H9 (cell line): ENCODE results near the gene PTPRC. TPM values are rescaled to one million over a fixed set of nuclear protein-coding genes. Genes with fewer than 3 reads are reported as not detected.

Experiments
- DNase-seq: peaks from one replicate; pipeline ENCODE4 v3.0.0-alpha.2; 2017
- H2AFZ ChIP-seq: one replicate; pipeline ENCODE4 v1.6.1; 2013; ENCODE audit warnings: mild to moderate bottlenecking, low read length, control low read depth, moderate library complexity
- H2AK5ac ChIP-seq: 2 replicates; pipeline ENCODE4 v1.6.1; 2013; ENCODE audit warnings: low read length, control low read depth, mixed read lengths; ENCODE audit not compliant: insufficient read length
- H2BK120ac ChIP-seq: one replicate; pipeline ENCODE4 v1.6.1; 2013; ENCODE audit warnings: low read depth, mild to moderate bottlenecking, low read length, control low read depth, inconsistent platforms; ENCODE audit not compliant: poor library complexity, severe bottlenecking
- H2BK12ac ChIP-seq: 2 replicates; pipeline ENCODE4 v1.6.1; 2013; ENCODE audit warnings: low read length, control low read depth, mixed read lengths, low read depth; ENCODE audit not compliant: insufficient read length
- H2BK15ac ChIP-seq: 2 replicates; pipeline ENCODE4 v1.6.1; 2013; ENCODE audit warnings: low read depth, low read length, control low read depth
- H2BK20ac ChIP-seq: one replicate; pipeline ENCODE4 v1.6.1; 2013; ENCODE audit warnings: low read depth, mild to moderate bottlenecking, low read length, control low read depth, inconsistent platforms; ENCODE audit not compliant: poor library complexity, severe bottlenecking
- H2BK5ac ChIP-seq: 2 replicates; pipeline ENCODE4 v1.6.1; 2013; ENCODE audit warnings: low read length, control low read depth, mixed read lengths; ENCODE audit not compliant: insufficient read length
- H3K14ac ChIP-seq: 2 replicates; pipeline ENCODE4 v1.6.1; 2013; ENCODE audit warnings: low read length, control low read depth; ENCODE audit not compliant: insufficient read depth
- H3K18ac ChIP-seq: 2 replicates; pipeline ENCODE4 v1.6.1; 2013; ENCODE audit warnings: low read depth, mild to moderate bottlenecking, mixed read lengths, low read length, control low read depth; ENCODE audit not compliant: insufficient read length
- H3K23ac ChIP-seq: 2 replicates; pipeline ENCODE4 v1.6.1; 2013; ENCODE audit warnings: low read length, control low read depth, mixed read lengths, low read depth; ENCODE audit not compliant: insufficient read length
- H3K23me2 ChIP-seq: 2 replicates; pipeline ENCODE4 v1.6.1; 2013; ENCODE audit warnings: low read depth, mild to moderate bottlenecking, mixed read lengths, low read length, control low read depth; ENCODE audit not compliant: insufficient read length, poor library complexity, severe bottlenecking
- H3K27ac ChIP-seq: 2 replicates; pipeline ENCODE4 v1.5.1; 2013; ENCODE audit warnings: low read length, control low read depth, mixed read lengths, low read depth; ENCODE audit not compliant: insufficient read length
- H3K27me3 ChIP-seq: 2 replicates; pipeline ENCODE4 v1.6.1; 2013; ENCODE audit warnings: low read length, control low read depth, inconsistent platforms; ENCODE audit not compliant: insufficient read depth
- H3K4ac ChIP-seq: 2 replicates; pipeline ENCODE4 v1.6.1; 2013; ENCODE audit warnings: low read depth, mild to moderate bottlenecking, control low read depth, inconsistent platforms, low read length, moderate library complexity
- H3K4me1 ChIP-seq: 2 replicates; pipeline ENCODE4 v1.6.1; 2013; ENCODE audit warnings: low read length, control low read depth, inconsistent platforms; ENCODE audit not compliant: insufficient read depth
- H3K4me2 ChIP-seq: 2 replicates; pipeline ENCODE4 v1.6.1; 2013; ENCODE audit warnings: low read length, control low read depth, mixed read lengths; ENCODE audit not compliant: insufficient read length, insufficient read depth
- H3K56ac ChIP-seq: 2 replicates; pipeline ENCODE4 v1.6.1; 2013; ENCODE audit warnings: low read depth, mild to moderate bottlenecking, mixed read lengths, low read length, control low read depth; ENCODE audit not compliant: insufficient read length
- H3K79me1 ChIP-seq: 2 replicates; pipeline ENCODE4 v1.6.1; 2013; ENCODE audit warnings: low read depth, mild to moderate bottlenecking, moderate library complexity, low read length, control low read depth, inconsistent platforms; ENCODE audit not compliant: insufficient read depth, poor library complexity, severe bottlenecking
- H3K79me2 ChIP-seq: 2 replicates; pipeline ENCODE4 v1.6.1; 2013; ENCODE audit warnings: low read length, control low read depth, inconsistent platforms; ENCODE audit not compliant: insufficient read depth
- H3K9ac ChIP-seq: 2 replicates; pipeline ENCODE4 v1.6.1; 2013; ENCODE audit warnings: low read length, control low read depth, mixed read lengths; ENCODE audit not compliant: insufficient read length; ENCODE audit errors: extremely low read depth
- H3K9me3 ChIP-seq: one replicate; pipeline ENCODE4 v1.6.1; 2013; ENCODE audit warnings: low read depth, low read length, inconsistent platforms; ENCODE audit not compliant: control insufficient read depth
- H3T11ph ChIP-seq: one replicate; pipeline ENCODE4 v1.6.1; 2013; ENCODE audit warnings: mild to moderate bottlenecking, low read length, control low read depth, inconsistent platforms
- H4K20me1 ChIP-seq: one replicate; pipeline ENCODE4 v1.6.1; 2013; ENCODE audit not compliant: control insufficient read depth, insufficient read length, insufficient read depth
- H4K5ac ChIP-seq: 2 replicates; pipeline ENCODE4 v1.6.1; 2013; ENCODE audit warnings: low read depth, mild to moderate bottlenecking, mixed read lengths, low read length, control low read depth; ENCODE audit not compliant: insufficient read length
- H4K8ac ChIP-seq: replicated peaks from 2 replicates; pipeline ENCODE4 v1.6.1; 2013; ENCODE audit warnings: low read length, control low read depth, mixed read lengths, low read depth; ENCODE audit not compliant: insufficient read length
- H4K91ac ChIP-seq: 2 replicates; pipeline ENCODE4 v1.6.1; 2013; ENCODE audit warnings: low read depth, mild to moderate bottlenecking, moderate library complexity, mixed read lengths, low read length, control low read depth; ENCODE audit not compliant: insufficient read length
- H3K27ac Mint-ChIP-seq, 3 experiments: 2 replicates in 2 of 3; 3 replicates in 1 of 3; pipeline ENCODE4 v1.8.0; 2020 to 2021; ENCODE audit warnings: mixed read lengths in 3 of 3, mild to moderate bottlenecking in 1 of 3, moderate library complexity in 1 of 3
- H3K27me3 Mint-ChIP-seq: 2 replicates; pipeline ENCODE4 v1.8.0; 2021; ENCODE audit warnings: low read depth, mild to moderate bottlenecking, moderate library complexity, mixed read lengths
- H3K36me3 Mint-ChIP-seq, 3 experiments: 2 replicates in 2 of 3; 3 replicates in 1 of 3; pipeline ENCODE4 v1.8.0; 2020 to 2021; ENCODE audit warnings: low read depth in 3 of 3, mixed read lengths in 3 of 3; ENCODE audit not compliant: insufficient read depth in 1 of 3
- H3K4me1 Mint-ChIP-seq, 2 experiments: 2 replicates each; pipeline ENCODE4 v1.8.0; 2020; ENCODE audit warnings: mixed read lengths in 2 of 2
- H3K4me3 Mint-ChIP-seq, 2 experiments: 2 replicates in 1 of 2; 3 replicates in 1 of 2; pipeline ENCODE4 v1.8.0; 2020 to 2021; ENCODE audit warnings: mild to moderate bottlenecking in 2 of 2, mixed read lengths in 2 of 2, moderate library complexity in 1 of 2
- H3K9me3 Mint-ChIP-seq, 2 experiments: 2 replicates in 1 of 2; 3 replicates in 1 of 2; pipeline ENCODE4 v1.8.0; 2020; ENCODE audit warnings: mild to moderate bottlenecking in 2 of 2, mixed read lengths in 2 of 2, moderate library complexity in 1 of 2
- WGBS: extraction: QIAGEN DNeasy Blood & Tissue Kit; methylation state at CpG from one replicate; pipeline ENCODE4 v1.1.7; 2013; ENCODE audit warnings: missing lambda C conversion rate, low lambda C conversion rate, mixed read lengths; ENCODE audit not compliant: insufficient read length; ENCODE audit errors: extremely low coverage; 5-methylcytosine and 5-hydroxymethylcytosine counted together
- total RNA-seq: library from RNA; stranded (reverse); gene quantifications from 2 replicates; pipeline ENCODE4 v1.2.1, GENCODE V29; 2021
- TF ChIP-seq, protein P1 (sequence below): fragments of 200-600 bp; sonication (generic); conservative IDR thresholded peaks from 3 replicates; pipeline ENCODE4 v1.8.0; 2021; ENCODE audit warnings: antibody characterized with exemption, mild to moderate bottlenecking

The PTPRC gene
- total RNA-seq, 1 experiment from 2014 or later: not detected

DNA sequence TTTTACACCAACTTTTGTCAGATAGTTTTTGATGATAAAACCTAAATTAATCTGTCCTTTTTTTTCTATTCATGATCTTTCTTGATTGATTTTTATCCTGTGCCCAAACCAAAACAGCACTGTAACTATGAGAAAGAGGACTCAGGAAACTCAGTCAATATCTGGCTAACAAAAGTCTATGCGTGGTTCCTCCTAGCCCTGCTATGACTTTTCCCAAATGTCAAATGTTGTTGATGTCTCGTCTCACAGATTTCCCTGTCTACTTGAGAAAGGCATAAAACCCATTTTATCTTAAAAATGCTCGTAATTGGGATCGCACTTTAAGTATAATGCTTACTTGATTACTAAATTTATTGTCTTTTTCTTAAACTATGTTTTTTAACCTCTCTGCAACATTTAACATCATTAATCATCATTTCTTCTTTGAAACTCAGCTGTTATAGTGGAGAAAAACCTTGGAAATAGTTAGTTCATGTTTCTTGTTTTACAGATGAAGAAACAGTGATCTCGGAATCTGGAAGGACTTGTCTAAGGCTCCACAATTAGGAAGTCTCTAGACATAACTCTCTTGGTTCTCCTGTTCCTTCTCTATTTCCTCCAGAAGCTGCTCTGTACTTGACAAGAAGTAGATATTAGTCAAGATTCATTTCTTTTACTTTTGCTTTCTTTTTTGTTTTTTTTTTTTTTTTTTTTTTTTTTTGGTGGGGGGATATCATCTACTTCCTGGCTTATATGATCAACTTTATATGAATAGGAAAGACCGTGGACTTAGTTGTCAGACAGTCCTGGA is 26.2 kb upstream of the PTPRC start:
- Histone ChIP-seq H3K9me3 (no peaks in the 10 kb centered on the region), H4K20me1 (no peaks in the 10 kb centered on the region), H3K79me2 (no peaks in the 10 kb centered on the region; the same call in 1 of the 2 replicates), H4K8ac (no peak overlapping the region), H2BK20ac (no peak overlapping the region), H3K9ac (no peak overlapping the region), H3K23me2 (no peaks in the 10 kb centered on the region), H2AK5ac (no peak overlapping the region), H3K79me1 (no peaks in the 10 kb centered on the region), H2BK12ac (no peak overlapping the region), H3T11ph (no peak overlapping the region), H3K56ac (no peak overlapping the region), H3K27ac (no peak overlapping the region), H3K4me2 (no peak overlapping the region), H3K27me3 (no peaks in the 10 kb centered on the region), H2BK15ac (no peak overlapping the region), H4K5ac (no peak overlapping the region), H4K91ac (no peak overlapping the region), H3K18ac (no peak overlapping the region), H3K14ac (no peak overlapping the region), H3K4ac (no peak overlapping the region), H3K4me1 (no peaks in the 10 kb centered on the region), H2BK120ac (no peak overlapping the region), H2BK5ac (no peak overlapping the region), H3K23ac (no peak overlapping the region), H2AFZ (no peak overlapping the region)
- Mint-ChIP-seq H3K36me3 (no peaks in the 10 kb centered on the region), H3K27ac (no peak overlapping the region), H3K27me3 (no peaks in the 10 kb centered on the region), H3K9me3 (no peaks in the 10 kb centered on the region), H3K4me3 (no peak overlapping the region), H3K4me1 (no peaks in the 10 kb centered on the region)
- no peak for DNase-seq
- no CpG with 5 or more reads among the region's 6 CpGs for WGBS
- TF ChIP-seq, protein P1, sequence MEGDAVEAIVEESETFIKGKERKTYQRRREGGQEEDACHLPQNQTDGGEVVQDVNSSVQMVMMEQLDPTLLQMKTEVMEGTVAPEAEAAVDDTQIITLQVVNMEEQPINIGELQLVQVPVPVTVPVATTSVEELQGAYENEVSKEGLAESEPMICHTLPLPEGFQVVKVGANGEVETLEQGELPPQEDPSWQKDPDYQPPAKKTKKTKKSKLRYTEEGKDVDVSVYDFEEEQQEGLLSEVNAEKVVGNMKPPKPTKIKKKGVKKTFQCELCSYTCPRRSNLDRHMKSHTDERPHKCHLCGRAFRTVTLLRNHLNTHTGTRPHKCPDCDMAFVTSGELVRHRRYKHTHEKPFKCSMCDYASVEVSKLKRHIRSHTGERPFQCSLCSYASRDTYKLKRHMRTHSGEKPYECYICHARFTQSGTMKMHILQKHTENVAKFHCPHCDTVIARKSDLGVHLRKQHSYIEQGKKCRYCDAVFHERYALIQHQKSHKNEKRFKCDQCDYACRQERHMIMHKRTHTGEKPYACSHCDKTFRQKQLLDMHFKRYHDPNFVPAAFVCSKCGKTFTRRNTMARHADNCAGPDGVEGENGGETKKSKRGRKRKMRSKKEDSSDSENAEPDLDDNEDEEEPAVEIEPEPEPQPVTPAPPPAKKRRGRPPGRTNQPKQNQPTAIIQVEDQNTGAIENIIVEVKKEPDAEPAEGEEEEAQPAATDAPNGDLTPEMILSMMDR: no peak
